HG03469 (cell line): Measurements from ENCODE around the gene COL23A1.

Source experiments
- ATAC-seq: cut with Tn5 transposase; IDR thresholded peaks from one replicate; pipeline ENCODE4 v1.9.1; 2021; ENCODE audit warnings: mild to moderate bottlenecking, moderate library complexity, moderate number of reproducible peaks; ENCODE audit not compliant: unreplicated experiment

COL23A1 gene

DNA sequence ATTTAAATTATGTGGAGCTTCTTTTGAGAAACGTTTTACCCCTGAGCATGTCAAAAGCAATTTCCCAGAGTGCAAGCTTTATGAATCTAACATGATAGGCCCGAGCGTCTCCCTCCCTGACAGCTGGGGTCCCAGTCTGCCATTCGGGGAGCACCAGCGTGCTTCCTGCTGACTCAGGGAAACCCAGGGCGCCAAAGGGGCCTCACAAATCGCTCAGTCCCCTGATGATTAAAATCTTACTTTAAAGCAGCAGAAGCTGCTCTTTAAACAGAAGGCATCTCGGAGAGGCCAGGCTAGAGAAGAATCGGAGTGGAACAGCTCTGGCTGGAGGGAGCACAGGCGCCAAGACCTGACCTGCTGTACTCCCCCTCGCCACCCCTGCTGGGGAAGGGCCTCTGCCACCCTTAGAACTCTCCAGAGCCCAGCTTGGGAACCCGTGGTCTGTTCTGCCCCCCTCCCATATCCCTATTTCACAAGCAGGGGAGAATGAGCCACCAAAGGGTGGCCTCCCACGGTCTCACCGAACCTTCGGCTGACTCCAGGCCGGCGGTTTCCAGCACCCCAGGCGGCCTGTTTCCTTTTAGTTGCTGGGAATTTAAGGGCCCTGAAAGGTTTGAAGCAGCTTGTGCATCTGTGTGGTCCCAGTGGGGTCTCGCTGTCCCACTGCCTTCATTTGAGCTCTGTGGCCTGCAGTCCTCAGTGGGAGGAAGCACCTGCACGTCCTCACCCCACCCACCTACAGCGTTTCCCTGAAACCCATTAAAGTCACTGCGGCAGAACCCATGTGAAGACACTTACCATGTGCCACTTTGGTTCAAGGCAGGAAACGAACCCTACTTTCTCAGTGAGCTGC lies 147.6 kb downstream of the COL23A1 start:
- ATAC-seq: no peak

DNA sequence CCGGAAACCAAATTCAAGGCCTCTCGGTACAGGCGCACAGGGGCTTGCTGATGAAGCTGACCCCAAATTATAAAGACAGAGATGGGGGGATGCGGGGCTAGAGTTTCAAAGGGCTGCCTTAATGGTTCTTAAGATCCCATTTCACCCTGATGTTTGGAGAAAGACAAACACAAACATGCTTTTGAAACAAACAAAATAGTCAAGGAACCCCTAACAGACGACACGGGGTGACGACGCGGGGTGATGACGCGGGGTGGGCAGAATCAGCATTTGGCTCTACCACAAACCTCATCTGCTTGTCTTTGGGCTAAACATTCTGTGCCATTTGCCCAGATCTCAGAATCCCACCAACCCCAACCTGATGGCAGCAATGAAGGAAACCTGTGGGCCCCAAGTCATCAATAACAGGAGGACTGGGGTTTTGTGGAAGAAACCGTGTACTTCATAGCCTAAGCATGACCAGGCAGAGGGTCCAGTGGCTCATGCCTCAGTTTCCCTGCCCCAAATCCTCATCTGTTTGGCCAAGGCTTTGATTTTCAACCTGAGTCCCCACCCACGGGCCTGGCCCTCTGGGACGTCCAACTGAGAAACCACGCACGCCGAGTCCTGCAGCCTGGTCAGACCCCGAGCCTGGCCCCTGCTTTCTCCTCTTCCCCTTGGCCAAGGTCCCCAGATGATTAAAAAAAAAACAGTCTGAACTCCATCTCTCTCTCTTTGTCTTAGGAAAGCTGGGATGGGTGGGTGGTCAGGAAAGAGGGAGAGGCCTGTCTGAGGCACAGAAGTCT lies 148.5 kb downstream of the COL23A1 start:
- no peak for ATAC-seq

DNA sequence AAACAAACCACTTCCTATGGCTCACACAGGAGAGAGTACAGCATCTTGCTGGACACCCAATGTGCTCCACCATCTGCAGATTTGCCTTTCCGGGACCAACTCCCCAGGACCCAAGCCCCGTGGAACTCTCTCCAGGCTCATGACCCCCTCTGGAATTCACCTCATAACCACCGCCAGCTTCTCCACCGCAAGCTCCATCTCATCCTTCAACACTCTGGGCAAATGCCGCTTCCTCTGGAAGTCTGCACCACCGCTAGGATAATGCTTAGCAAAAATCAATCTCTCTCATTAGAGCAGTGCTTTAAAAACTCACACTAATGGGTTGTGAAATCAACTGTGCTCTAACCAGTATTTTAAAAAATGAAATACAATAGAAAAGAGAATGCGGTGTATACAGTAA lies 150.0 kb downstream of the COL23A1 start:
- no peak for ATAC-seq

DNA sequence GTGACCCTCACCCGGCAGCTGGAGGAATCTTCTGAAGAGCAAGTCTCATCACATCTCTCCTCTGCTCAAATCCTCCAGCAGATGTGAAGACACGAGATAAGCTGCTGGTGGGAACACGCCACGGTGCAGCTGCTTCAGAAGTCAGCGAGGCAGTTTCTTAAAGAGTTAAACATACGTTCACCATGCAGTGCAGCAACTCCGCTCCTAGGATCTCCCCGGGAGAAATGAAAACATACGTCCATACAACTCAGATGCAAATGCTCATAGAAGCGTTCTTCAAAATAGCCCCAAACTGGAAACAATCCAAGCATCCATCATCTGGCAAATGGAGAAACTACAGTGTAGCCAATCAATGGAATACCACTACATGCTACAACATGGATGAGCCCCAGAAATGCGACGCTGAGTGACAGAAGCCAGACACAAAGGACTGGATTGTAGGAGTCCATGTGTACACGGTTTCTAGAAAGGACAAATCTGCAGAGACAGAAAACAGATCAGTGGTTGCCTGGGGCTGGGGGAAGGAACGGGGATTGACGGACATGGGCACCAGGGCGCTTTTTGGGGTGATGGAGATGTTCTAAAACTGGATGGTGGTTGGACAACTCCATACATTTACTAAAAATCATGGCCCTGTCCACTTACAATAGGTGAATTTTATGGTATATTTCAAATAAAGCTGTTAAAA lies 150.6 kb downstream of the COL23A1 start:
- ATAC-seq: no peak

DNA sequence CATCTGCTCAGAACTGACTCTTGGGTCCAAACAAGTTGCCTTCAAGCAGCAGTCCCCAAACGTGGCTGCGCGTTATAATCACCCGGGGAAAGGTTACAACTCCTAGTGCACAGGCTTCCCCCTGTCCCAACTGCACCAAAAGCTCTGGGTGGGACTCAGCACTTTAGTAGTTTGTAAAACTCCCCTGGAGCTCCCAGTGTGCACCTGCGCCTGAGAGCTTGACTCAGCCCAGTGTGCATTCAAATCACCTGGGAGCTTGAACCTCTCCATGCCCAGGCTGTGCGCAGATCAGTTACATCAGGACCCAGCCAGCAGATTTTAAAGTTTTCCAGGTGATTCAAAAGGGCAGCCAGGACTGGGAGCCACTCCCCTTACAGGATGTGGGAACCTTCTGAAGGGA lies 151.4 kb downstream of the COL23A1 start:
- ATAC-seq: no peak

DNA sequence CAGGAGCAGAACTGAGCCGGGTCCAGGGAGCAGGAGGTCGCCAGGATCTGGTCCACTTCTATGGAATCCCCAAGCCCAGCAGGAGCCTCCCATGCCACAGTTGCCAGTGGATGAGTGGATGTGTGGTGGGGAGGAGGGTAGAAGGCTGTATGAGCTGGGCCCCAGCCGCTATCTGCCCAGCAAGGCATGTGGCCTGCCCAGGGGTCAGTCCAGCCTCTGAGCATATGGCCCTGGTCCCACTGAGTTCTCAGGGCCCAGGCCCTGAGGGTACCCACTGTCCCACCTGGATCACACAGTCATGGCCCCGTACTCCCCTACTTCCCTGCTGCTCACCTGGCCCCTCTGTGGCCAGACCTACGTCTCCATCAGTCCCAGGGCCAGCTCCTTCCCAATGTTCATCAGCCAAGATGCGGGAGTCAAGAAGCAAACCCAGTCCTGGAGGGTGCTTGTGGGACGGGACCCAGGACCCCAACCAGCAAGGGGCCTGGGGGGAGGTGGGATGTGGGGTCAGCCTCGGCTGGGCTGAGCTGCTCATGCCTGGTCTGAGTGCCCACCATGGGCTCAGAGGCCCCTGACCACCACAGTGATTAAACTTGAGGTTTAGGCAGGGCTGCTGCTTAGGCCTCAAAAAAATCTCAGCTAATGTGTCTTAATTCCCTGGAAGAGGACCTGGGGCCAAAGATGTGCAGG lies 152.7 kb downstream of the COL23A1 start:
- ATAC-seq: no peak

DNA sequence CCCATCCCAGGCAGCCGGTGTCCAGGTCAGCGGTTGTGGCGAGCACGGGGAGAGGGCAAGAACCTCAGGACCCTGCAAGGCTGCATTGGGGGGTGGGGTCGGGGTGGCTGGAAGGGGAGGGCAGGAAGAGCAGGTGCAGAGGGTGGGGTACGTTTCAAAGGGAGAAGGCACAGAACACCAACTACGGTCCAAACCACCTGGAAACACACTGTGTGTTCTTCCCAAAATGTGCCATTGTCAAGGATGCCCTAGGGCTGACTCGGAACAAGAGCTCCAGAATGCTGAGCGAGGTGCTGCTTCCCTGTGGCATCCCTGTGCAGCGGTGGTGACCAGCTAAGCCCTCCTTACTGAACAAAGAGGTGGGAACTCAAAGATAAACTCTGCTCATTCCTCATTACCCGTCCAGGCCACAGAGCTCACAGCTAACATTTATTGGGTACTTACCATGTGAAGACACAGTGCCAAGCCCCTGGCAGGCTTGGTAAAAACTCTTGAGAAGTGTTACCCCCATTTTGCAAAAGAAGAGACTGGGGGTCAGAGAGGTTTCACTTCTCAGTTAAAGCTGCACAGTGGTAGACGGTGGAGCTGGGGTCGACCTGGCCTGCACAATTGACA lies 153.8 kb downstream of the COL23A1 start:
- no peak for ATAC-seq

DNA sequence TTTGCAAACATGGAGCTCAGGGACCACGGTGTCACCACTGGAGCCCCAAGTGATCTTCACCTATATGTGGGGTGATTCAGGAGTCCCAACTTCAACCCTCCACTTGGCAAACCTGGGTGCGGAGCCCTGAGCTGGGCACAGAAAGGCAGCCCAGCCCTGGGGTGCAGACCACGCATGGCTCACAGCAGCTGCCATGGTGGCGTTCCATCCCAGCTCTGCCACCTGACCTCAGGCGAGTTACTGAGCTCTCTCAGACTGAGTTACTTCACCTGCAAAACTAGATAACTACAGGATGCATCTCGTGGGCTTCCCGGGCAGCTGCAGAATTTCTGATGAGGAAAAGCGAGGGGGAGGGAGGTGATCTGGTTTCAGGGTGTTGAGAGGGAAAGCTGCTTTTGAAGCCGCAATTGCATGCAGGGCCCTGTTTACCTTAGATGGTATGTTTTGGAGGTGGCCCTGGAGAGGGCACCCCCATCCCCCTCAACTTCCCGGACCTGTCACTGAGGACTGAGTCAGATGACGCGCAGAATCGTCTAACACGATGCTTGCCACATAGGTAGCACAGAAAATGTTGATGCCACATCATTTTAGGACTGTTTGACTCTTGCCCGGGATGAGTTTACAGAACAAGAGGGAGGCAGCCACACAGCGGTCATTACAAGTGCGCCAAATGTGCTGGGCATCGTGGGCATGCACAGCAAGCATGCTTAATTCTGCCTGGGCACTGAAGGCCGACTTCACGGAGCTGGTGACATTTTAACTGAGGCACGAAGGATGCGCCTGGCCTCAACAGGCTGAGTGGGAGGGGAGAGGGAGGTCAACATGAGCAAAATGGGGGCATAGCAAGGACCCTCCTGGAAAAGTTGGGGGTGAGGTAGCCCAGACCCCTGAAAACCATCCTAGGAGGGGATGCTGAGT lies 154.6 kb downstream of the COL23A1 start:
- ATAC-seq: no peak

DNA sequence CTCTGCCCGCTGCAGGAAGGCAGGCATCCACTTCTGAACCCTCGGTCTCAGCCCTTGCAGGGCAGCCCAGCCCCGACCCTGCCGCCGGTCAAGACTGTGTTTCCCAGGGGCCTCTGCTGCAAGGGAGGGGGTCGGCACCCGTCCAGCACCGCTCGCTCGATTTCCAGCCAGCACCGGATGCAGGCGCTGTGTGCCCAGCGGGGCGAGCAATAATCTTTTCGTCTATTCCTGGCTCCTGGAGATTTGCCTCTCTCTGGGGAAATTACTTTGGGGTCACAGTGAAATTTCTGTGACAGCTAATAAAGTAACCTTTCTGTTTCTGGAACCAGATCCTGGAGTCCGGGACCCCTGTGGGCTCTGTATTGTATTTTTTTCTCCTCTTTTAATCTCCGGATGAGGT lies 155.3 kb downstream of the COL23A1 start:
- ATAC-seq: no peak

DNA sequence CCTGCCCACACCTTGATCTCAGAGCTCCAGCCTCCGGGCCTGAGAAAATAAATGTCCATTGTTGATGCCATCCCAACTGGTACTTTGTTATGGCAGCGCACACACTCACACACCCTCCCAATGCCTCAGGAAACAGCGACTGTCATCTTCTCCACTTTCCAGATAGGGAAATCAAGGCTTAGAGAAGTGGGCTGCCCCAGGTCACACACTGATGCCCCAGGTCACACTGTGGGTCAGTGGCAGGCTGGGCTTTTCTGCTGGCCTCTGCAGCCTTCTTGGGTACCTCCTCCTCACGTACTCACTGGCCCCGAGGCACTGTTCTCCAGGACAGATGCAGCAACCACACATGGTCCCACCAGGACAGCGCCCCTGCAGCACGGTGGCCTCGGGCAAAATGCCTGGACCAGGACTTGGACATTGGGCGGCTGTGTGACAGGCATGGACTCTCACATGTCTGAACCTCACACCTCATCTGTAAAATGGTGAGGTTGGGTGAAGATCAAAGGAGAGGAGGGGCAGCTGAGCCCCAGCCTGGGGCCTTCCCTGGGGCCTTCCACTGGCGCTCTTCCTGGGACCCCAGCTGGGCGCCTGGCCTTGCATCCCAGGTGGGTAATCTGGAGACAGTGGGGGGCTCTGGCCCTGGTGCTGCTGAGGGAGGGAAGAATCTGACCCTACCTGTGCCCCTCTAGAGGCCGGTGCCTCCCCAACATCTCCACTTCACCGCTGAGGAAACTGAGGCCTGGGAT lies 156.0 kb downstream of the COL23A1 start:
- ATAC-seq: no peak

DNA sequence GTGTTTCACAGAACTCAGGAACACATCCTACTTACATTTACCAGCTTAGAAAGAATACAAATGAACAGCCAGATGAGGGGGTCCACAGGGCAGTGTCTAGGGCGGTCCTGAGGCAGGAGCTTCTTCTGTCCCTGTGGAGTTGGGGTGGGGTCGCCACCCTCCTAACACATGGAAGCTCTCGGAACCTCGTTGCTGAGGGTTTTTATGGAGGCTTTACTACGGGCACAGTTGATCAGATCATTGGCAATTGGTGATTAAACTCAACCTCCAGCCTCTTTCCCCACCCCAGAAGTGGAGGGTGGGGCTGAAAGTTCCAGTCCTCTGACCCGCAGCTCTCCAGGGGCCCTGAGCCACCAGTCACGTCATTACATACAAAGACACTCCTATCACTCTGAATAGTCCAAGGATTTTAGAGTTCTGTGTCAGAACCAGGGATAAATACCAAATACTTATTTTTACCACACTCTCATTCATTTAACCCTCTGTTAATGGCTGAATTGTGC lies 156.9 kb downstream of the COL23A1 start:
- ATAC-seq: no peak

DNA sequence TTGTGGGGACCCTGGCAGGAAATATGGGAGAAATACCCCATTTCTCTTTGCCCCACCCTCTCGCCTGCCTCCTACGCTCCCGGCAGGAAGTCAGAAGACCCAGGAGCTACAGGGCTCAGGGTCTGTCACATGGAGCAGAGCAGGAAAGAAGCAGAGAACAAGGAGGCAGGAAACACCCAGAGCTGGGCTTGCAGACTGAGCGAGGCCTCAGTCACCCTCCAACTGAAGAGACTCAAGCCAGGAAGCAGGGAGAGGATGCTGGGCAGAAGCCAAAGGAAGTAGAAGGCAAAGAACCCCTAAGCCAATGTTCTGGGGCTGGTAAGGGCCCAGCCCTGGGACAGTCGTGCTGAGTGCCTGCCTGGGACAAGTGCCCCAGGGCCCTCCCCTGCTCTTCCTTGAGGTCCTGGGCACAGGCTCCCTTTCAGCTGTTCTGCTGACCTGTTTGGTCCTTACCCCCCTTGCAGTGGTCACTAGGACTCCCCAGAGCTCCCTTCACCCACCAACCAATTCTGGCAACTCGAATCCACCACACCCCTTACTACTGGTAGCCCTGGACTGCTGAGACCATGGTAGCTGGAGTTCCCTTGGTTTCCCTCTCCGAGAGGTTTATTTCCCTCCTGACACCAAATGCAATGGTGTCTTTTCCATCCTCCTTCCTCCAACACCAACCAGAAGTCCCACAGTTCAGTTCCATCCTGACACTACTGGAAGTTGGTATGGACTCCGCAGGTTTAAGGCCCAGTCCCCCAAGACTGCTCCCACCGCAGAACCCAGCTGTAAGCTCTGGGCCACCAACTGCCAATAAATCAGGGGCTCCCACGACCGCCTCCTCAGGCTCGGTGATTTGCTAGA lies 157.5 kb downstream of the COL23A1 start:
- no peak for ATAC-seq

DNA sequence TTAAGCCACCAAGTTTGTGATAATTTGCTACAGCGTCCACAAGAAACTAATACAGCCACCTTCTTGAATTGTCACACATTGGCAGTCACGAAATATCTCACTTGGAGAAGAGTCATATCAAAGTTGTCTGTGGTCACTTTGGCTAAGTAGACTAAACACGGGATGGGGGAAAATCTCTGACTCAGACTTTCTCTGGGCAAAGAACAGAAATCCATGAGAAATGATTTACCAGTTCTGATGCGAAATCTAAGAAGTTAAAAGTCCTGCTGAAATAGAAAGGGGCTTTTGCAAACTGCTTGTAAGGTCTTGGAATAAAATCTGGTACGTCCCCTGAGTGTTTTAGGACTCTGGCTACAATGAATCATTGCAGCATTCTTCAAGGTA lies 158.4 kb downstream of the COL23A1 start:
- no peak for ATAC-seq

DNA sequence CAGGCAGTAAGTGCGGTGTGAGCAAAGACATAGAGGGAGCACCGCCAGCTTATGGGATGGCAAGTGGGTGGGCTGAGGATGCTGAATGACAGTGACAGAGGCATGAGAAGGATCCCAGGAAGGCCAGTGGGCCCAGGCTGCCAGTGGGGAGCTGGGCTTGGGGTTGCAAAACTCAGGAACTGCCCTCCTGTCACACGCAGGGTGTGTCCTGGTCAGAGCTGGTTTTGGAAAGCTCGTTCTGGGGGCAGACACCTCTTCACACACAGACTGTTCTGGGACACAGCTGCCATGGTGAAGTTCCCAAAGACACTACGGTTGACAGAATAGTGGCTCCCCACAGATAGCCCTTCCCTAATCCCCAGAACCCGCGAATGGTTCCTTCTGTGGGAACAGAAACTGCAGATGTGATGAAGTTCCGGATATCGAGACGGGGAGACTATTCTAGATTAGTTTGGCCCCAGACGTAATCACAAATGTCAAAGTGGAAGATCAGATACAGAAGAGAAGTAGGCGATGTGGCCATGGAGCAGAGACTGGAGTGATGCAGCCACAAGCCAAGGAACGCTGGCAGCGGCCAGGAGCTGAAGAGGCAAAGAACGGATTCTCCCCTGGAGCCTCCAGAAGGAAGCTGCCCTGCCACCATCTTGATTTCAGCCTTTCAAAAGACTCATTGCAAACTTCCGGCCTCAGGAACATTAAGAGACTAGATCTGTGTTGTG lies 159.0 kb downstream of the COL23A1 start:
- ATAC-seq: no peak

DNA sequence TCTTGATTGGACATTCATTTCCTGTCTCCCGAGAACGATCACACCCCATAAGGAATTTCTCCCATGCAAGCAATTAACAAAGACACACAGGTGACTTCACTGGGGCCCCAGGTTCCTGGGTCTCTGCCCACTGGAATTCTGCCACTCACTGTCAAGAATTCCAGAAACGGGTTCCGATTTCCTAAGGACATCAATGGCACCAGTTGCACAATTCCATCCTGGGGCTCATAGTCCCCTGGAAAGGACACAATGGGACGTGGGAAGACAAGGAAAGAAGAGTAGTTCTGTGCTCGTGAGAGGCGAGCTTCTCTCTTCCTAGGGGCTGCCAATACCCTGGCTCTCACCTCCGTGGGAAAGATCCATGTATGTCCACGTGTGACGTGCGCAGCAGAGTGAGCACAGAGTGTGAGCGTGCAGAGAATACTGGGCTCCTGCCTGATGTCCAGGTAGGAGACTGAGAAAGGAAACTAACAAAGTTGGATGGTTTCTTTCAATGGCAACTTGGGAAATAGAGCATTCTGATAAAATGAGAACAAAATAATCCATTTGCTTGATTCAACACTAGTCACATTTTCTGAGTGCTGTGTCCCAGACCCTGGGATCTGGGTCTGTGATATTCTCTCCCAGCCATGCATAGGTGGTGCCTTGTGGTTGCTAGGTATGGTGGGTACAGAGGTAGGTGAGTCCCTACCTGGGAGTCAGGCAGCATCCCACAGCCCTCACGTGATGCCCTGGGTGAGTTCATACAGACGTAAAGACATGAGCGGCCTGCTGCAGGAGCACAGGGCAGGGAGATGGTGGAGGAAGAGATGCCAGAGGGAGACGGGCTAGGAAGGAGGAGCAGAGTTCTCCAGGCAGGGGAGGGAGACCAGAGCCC lies 159.8 kb downstream of the COL23A1 start:
- ATAC-seq: no peak
